Measurements from ENCODE around the gene GBF1. TPM values are rescaled to one million over a fixed set of nuclear protein-coding genes. Genes with fewer than 3 reads are reported as not detected.

Gene GBF1
- polyA plus RNA-seq, 1 of the 3 experiments (the other 2 are of a cell fraction): 12.3 TPM

DNA sequence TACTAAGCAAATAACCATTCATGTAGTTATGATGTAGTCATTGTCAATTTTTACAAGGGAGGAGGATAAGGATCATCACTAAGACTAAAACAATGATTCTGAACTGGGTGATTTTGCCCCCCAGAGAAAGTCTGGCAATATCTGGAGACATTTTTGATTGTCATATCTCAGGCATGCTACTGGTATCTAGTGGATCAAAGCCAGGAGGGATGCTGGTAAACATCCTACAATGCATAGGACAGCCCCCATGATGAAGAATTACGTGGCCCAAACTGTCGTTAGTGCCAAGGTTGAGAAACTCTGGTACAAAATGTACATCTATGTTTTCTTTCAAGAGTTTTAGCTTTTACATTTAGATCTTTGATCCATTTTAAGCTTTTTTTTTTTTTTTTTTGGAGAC is 57.3 kb downstream of the GBF1 start:
- 0 out of 4 replicates have a peak, but pooled peaks cover 0 to 4% of the 10 kb centered on the region in 2 experiments for H3K4me1 ChIP-seq (ENCODE audit: control insufficient read depth in 1 of 2, insufficient read depth in 2 of 2, low read depth in 1 of 2, low read length in 1 of 2)
- no peak for DNase-seq
- no peaks in the 10 kb centered on the region for H3K9me3 ChIP-seq
- no peak overlapping the region for H3K4me3 ChIP-seq (ENCODE audit: low read depth in 2 of 2, low read length in 1 of 2)
- no peaks in the 10 kb centered on the region for H3K27me3 ChIP-seq (ENCODE audit: insufficient read depth)
- H4K20me1 ChIP-seq (ENCODE audit: insufficient read depth): no peaks in the 10 kb centered on the region; the same call in 1 of the 2 replicates
- no peak overlapping the region for H3K27ac ChIP-seq (ENCODE audit: low read depth in 2 of 2, low read length in 1 of 2)
- H3K9ac ChIP-seq: no peak overlapping the region
- H3F3A ChIP-seq (replicated peaks; ENCODE audit: insufficient read depth): peaks cover 15% of the 10 kb centered on the region
- peaks cover 72% of the 10 kb centered on the region for H3K79me2 ChIP-seq (ENCODE audit: insufficient read depth)
- H3K9me2 ChIP-seq: no peaks in the 10 kb centered on the region
- no peak overlapping the region for H3K4me2 ChIP-seq
- TF ChIP-seq, protein P1, sequence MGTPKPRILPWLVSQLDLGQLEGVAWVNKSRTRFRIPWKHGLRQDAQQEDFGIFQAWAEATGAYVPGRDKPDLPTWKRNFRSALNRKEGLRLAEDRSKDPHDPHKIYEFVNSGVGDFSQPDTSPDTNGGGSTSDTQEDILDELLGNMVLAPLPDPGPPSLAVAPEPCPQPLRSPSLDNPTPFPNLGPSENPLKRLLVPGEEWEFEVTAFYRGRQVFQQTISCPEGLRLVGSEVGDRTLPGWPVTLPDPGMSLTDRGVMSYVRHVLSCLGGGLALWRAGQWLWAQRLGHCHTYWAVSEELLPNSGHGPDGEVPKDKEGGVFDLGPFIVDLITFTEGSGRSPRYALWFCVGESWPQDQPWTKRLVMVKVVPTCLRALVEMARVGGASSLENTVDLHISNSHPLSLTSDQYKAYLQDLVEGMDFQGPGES (IDR thresholded peaks at IDR 0.05; ENCODE audit: low read depth, low read length): no peak
- TF ChIP-seq MEF2A (IDR thresholded peaks at IDR 0.05; ENCODE audit: borderline replicate concordance, low read depth) (no peak), TEAD4 (IDR thresholded peaks at IDR 0.05; ENCODE audit: borderline replicate concordance, insufficient read depth) (no peak), FOXJ3 (CRISPR knock-in tag; IDR thresholded peaks at IDR 0.05) (no peak), RAD21 (IDR thresholded peaks at IDR 0.05; ENCODE audit: low read length) (no peak), GATA2 (CRISPR knock-in tag; IDR thresholded peaks at IDR 0.05) (no peak), RCOR1 (IDR thresholded peaks at IDR 0.05; ENCODE audit: low read length) (no peak), RXRA (IDR thresholded peaks at IDR 0.05; ENCODE audit: borderline replicate concordance, low read depth) (no peak), MXI1 (IDR thresholded peaks at IDR 0.05; ENCODE audit: low read depth, low read length) (no peak), FOSL2 (IDR thresholded peaks at IDR 0.05; ENCODE audit: borderline replicate concordance, low read depth) (no peak), SIN3A (IDR thresholded peaks at IDR 0.05; ENCODE audit: borderline replicate concordance, low read depth, low read length) (no peak)
- TF ChIP-seq, protein P2, sequence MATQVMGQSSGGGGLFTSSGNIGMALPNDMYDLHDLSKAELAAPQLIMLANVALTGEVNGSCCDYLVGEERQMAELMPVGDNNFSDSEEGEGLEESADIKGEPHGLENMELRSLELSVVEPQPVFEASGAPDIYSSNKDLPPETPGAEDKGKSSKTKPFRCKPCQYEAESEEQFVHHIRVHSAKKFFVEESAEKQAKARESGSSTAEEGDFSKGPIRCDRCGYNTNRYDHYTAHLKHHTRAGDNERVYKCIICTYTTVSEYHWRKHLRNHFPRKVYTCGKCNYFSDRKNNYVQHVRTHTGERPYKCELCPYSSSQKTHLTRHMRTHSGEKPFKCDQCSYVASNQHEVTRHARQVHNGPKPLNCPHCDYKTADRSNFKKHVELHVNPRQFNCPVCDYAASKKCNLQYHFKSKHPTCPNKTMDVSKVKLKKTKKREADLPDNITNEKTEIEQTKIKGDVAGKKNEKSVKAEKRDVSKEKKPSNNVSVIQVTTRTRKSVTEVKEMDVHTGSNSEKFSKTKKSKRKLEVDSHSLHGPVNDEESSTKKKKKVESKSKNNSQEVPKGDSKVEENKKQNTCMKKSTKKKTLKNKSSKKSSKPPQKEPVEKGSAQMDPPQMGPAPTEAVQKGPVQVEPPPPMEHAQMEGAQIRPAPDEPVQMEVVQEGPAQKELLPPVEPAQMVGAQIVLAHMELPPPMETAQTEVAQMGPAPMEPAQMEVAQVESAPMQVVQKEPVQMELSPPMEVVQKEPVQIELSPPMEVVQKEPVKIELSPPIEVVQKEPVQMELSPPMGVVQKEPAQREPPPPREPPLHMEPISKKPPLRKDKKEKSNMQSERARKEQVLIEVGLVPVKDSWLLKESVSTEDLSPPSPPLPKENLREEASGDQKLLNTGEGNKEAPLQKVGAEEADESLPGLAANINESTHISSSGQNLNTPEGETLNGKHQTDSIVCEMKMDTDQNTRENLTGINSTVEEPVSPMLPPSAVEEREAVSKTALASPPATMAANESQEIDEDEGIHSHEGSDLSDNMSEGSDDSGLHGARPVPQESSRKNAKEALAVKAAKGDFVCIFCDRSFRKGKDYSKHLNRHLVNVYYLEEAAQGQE (IDR thresholded peaks at IDR 0.05; ENCODE audit: low read depth, low read length): no peak
- TF ChIP-seq, protein P3, sequence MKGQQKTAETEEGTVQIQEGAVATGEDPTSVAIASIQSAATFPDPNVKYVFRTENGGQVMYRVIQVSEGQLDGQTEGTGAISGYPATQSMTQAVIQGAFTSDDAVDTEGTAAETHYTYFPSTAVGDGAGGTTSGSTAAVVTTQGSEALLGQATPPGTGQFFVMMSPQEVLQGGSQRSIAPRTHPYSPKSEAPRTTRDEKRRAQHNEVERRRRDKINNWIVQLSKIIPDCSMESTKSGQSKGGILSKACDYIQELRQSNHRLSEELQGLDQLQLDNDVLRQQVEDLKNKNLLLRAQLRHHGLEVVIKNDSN (IDR thresholded peaks at IDR 0.05; ENCODE audit: borderline replicate concordance, low read depth): no peak
- WGBS (ENCODE audit: low lambda C conversion rate): 89% methylated on average over 2 of the region's 2 CpGs
- H2AFZ ChIP-seq (ENCODE audit: low read depth): no peak overlapping the region
- no peaks in the 10 kb centered on the region for H3K36me3 ChIP-seq (replicated peaks in 1 of 2; ENCODE audit: control insufficient read depth in 1 of 2, insufficient read depth in 2 of 2, low read length in 1 of 2)
- ChIA-PET CTCF (no interaction called here), POLR2A (no interaction called here)
